Tibial artery (tissue), 4 donors: ENCODE results near the gene CCDC63.

Experiments used
- DNase-seq, 2 donors: peaks; one replicate each; pipeline ENCODE4 v3.0.0-alpha.2; 2019
- H3K27ac ChIP-seq, 2 donors: fragments of 200-600 bp; sonication (generic) in 1 of 2; 1 replicate in 1 of 2; 2 replicates in 1 of 2; pipeline ENCODE4 v1.5.1; 2018 to 2019; ENCODE audit warnings: mild to moderate bottlenecking in 1 of 2
- H3K27me3 ChIP-seq, 2 donors: fragments of 200-600 bp; sonication (generic) in 1 of 2; one replicate each; pipeline versions ENCODE4 v1.5.1 to v1.6.0; 2016 to 2019
- H3K36me3 ChIP-seq, 3 donors: fragments of 200-600 bp; sonication (generic) in 2 of 3; one replicate each; pipeline ENCODE4 v1.5.1; 2016 to 2019; ENCODE audit warnings: mild to moderate bottlenecking in 2 of 3
- H3K4me1 ChIP-seq, 4 donors: fragments of 200-600 bp; sonication (generic) in 2 of 4; 1 replicate in 3 of 4; 2 replicates in 1 of 4; pipeline ENCODE4 v1.5.1; 2016 to 2019
- H3K4me3 ChIP-seq, 2 donors: fragments of 200-600 bp; sonication (generic) in 1 of 2; 1 replicate in 1 of 2; 2 replicates in 1 of 2; pipeline ENCODE4 v1.5.1; 2018 to 2019; ENCODE audit warnings: mild to moderate bottlenecking in 2 of 2
- H3K9me3 ChIP-seq, 3 donors: fragments of 200-600 bp; sonication (generic) in 1 of 3; one replicate each; pipeline ENCODE4 v1.5.1; 2016 to 2019
- CTCF ChIP-seq, 2 experiments: fragments of 200-600 bp in 1 of 2; fragments of 450-650 bp in 1 of 2; IDR thresholded peaks; one replicate each; pipeline ENCODE4 v1.5.1; 2017 to 2019; ENCODE audit warnings: antibody characterized with exemption in 2 of 2, mild to moderate bottlenecking in 1 of 2, moderate library complexity in 1 of 2
- intact Hi-C: fragments of 100-400 bp; cut with DNase I; formaldehyde crosslinking; loops from one replicate; pipeline ENCODE4 v1.15.0; 2023; ENCODE audit warnings: low total_unique reads

Gene CCDC63

GRCh38 chr12:110921262-110921661 lies 74.5 kb downstream of the CCDC63 start:
- peaks cover 0 to 45% of the 10 kb centered on the region in 2 donors for H3K27me3 ChIP-seq
- no peak overlapping the region for H3K4me3 ChIP-seq
- H3K36me3 ChIP-seq = no peaks in the 10 kb centered on the region
- TF ChIP-seq CTCF (IDR thresholded peaks at IDR 0.05) = no peak
- H3K4me1 ChIP-seq = no peaks in the 10 kb centered on the region
- DNase-seq = no peak
- no peaks in the 10 kb centered on the region for H3K9me3 ChIP-seq
- no peak overlapping the region for H3K27ac ChIP-seq
- intact Hi-C loops = no loop called here

- peaks cover 0 to 45% of the 10 kb centered on the region in 2 donors for H3K27me3 ChIP-seq
- no peak overlapping the region for H3K4me3 ChIP-seq
- no peaks in the 10 kb centered on the region for H3K4me1 ChIP-seq
- H3K36me3 ChIP-seq = no peaks in the 10 kb centered on the region
- intact Hi-C loops = no loop called here
- DNase-seq = no peak
- no peaks in the 10 kb centered on the region for H3K9me3 ChIP-seq
- no peak for TF ChIP-seq CTCF (IDR thresholded peaks at IDR 0.05)
- no peak overlapping the region for H3K27ac ChIP-seq
Observed at GRCh38 chr12:110922652-110923051, 75.9 kb downstream of the CCDC63 start.

- Histone ChIP-seq H3K4me3 (no peak overlapping the region), H3K4me1 (no peaks in the 10 kb centered on the region), H3K27me3 (peaks cover 0 to 46% of the 10 kb centered on the region in 2 donors), H3K27ac (no peak overlapping the region), H3K9me3 (no peaks in the 10 kb centered on the region), H3K36me3 (no peaks in the 10 kb centered on the region)
- intact Hi-C loops = no loop called here
- TF ChIP-seq CTCF (IDR thresholded peaks at IDR 0.05) = no peak
- no peak for DNase-seq
Observed at GRCh38 chr12:110923192-110923591, 76.4 kb downstream of the CCDC63 start.

- no peak overlapping the region for H3K27ac ChIP-seq
- H3K9me3 ChIP-seq = no peaks in the 10 kb centered on the region
- peaks cover 0 to 48% of the 10 kb centered on the region in 2 donors for H3K27me3 ChIP-seq
- H3K4me3 ChIP-seq = no peak overlapping the region
- H3K4me1 ChIP-seq = no peaks in the 10 kb centered on the region
- no peak for TF ChIP-seq CTCF (IDR thresholded peaks at IDR 0.05)
- H3K36me3 ChIP-seq = no peaks in the 10 kb centered on the region
- DNase-seq = peak in 1 of 2 donors; percentile 42
- intact Hi-C loops = no loop called here
Observed at GRCh38 chr12:110923692-110924334, 77.0 kb downstream of the CCDC63 start.

GRCh38 chr12:110927546-110927945 lies 80.8 kb downstream of the CCDC63 start:
- no peak for TF ChIP-seq CTCF (IDR thresholded peaks at IDR 0.05)
- intact Hi-C loops = no loop called here
- Histone ChIP-seq H3K4me1 (no peaks in the 10 kb centered on the region), H3K36me3 (no peaks in the 10 kb centered on the region), H3K27me3 (peaks cover 0 to 45% of the 10 kb centered on the region in 2 donors), H3K27ac (no peak overlapping the region), H3K4me3 (no peak overlapping the region), H3K9me3 (no peaks in the 10 kb centered on the region)
- DNase-seq = peak in 1 of 2 donors; percentile 16
